ENCODE data around the gene GLRX3. TPM values are rescaled to one million over a fixed set of nuclear protein-coding genes. Genes with fewer than 3 reads are reported as not detected.
"Not testable (repeated sequence)": the region's sequence is repeated elsewhere in the genome, so short reads cannot be mapped to it uniquely, and the experiment has no call there.

GLRX3 gene
- 10 to 100 TPM; 38.9 to 49.5 TPM for total RNA-seq

- H3K4me1 ChIP-seq = peaks cover 0 to 44% of the 10 kb centered on the region in 2 donors
Observed at GRCh38 chr10:130136226-130137089, at the start of gene GLRX3. Gene GLRX3, plus strand, starts transcription at chr10:130136391. Its CDS starts 30 bp downstream, at chr10:130136421.

GRCh38 chr10:130090565-130090964 is 45.6 kb upstream of the GLRX3 start:
- not testable (repeated sequence) for DNase-seq (ENCODE audit: low spot score); H3K36me3 ChIP-seq

More at GRCh38 chr10:130136226-130137089, at the start of gene GLRX3:
- Histone ChIP-seq H3K9me3 (no peaks in the 10 kb centered on the region), H3K4me3 (peak within 1 kb of the TSS; percentile 88 to 98), H3K27ac (peak within 1 kb of the TSS; percentile 78 to 85), H3K27me3 (no peaks in the 10 kb centered on the region), H3K36me3 (no peaks in the 10 kb centered on the region)
- peak; percentile 85 for DNase-seq (ENCODE audit: low spot score)
- TF ChIP-seq CTCF (IDR thresholded peaks at IDR 0.05) = peak in 1 of 2 donors; percentile 8

GRCh38 chr10:130099344-130099743 is 36.8 kb upstream of the GLRX3 start:
- Histone ChIP-seq H3K9me3 (no peaks in the 10 kb centered on the region), H3K27me3 (no peaks in the 10 kb centered on the region), H3K4me1 (no peaks in the 10 kb centered on the region), H3K4me3 (no peak overlapping the region), H3K27ac (no peak overlapping the region), H3K36me3 (no peaks in the 10 kb centered on the region)
- no peak for DNase-seq (ENCODE audit: low spot score)
- TF ChIP-seq CTCF (IDR thresholded peaks at IDR 0.05) = no peak

More at GRCh38 chr10:130090565-130090964, 45.6 kb upstream of the GLRX3 start:
- not testable (repeated sequence) for H3K4me3 ChIP-seq, H3K27ac ChIP-seq, H3K27me3 ChIP-seq, H3K4me1 ChIP-seq, H3K9me3 ChIP-seq

- Histone ChIP-seq H3K36me3 (no peaks in the 10 kb centered on the region), H3K27me3 (no peaks in the 10 kb centered on the region), H3K4me1 (peaks cover 0 to 9% of the 10 kb centered on the region in 2 donors), H3K27ac (no peak overlapping the region), H3K4me3 (no peak overlapping the region), H3K9me3 (no peaks in the 10 kb centered on the region)
- no peak for DNase-seq (ENCODE audit: low spot score)
- TF ChIP-seq CTCF (IDR thresholded peaks at IDR 0.05) = no peak
Observed at GRCh38 chr10:130105724-130106123, 30.5 kb upstream of the GLRX3 start.

- H3K9me3 ChIP-seq; H3K27me3 ChIP-seq; H3K36me3 ChIP-seq; DNase-seq (ENCODE audit: low spot score); H3K4me3 ChIP-seq; H3K27ac ChIP-seq: not testable (repeated sequence)
- peaks cover 0 to 16% of the 10 kb centered on the region in 2 donors for H3K4me1 ChIP-seq
Observed at GRCh38 chr10:130108146-130108545, 28.0 kb upstream of the GLRX3 start.

- Histone ChIP-seq H3K27ac (no peak overlapping the region), H3K9me3 (no peaks in the 10 kb centered on the region)
Observed at GRCh38 chr10:130108934-130109604, 27.1 kb upstream of the GLRX3 start.

More at GRCh38 chr10:130108934-130109604, 27.1 kb upstream of the GLRX3 start:
- TF ChIP-seq CTCF (IDR thresholded peaks at IDR 0.05) = no peak
- Histone ChIP-seq H3K4me3 (peak overlapping the region in 1 of 2 donors; percentile 67), H3K36me3 (no peaks in the 10 kb centered on the region), H3K4me1 (peaks cover 0 to 16% of the 10 kb centered on the region in 2 donors), H3K27me3 (no peaks in the 10 kb centered on the region)
- no peak for DNase-seq (ENCODE audit: low spot score)
